HG02610 (cell line): Measurements from ENCODE around the gene KCNH3.
A peak's percentile ranks its signal among the peaks of the same experiment; 100 is the strongest.

Experiments used
- ATAC-seq: cut with Tn5 transposase; IDR thresholded peaks from one replicate; pipeline ENCODE4 v1.9.1; 2021; ENCODE audit warnings: mild to moderate bottlenecking, moderate library complexity; ENCODE audit not compliant: unreplicated experiment

The KCNH3 gene

DNA sequence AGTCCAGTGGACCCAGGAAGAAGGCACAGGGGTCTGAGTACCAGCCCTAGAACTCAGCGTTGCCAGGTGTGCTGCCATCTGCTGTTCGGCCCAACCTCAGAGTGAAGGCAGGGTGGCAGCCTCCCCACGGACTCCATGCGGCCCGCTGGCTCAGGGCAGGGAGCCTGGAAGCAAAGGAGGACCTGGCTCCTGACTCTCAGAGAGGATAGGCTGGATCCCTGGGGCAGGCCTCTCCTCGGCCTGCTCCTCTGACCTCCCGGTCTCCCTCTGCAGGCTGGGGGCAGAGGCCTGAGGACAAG, 19.0 kb downstream of the KCNH3 start:
- no peak for ATAC-seq

DNA sequence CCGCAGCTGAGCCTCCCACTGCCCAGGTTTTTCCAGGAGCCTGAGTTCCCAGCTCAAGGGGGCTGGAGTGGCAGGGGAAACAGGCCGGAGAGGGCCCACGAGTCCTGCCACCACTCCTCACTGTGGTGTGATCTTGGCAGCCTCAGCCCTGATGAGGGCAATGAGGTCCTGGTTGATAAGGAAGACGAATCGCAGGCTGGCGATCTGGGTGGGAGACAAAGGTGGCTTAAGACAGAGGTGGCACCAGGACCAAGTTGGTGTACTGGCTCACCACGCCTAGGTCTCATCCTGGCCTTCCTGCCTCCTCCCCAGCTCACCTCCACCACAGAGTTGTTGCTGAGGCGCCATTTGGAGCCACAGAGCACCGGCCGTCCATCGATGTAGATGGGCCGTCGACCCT, 19.7 kb downstream of the KCNH3 start:
- ATAC-seq: no peak

DNA sequence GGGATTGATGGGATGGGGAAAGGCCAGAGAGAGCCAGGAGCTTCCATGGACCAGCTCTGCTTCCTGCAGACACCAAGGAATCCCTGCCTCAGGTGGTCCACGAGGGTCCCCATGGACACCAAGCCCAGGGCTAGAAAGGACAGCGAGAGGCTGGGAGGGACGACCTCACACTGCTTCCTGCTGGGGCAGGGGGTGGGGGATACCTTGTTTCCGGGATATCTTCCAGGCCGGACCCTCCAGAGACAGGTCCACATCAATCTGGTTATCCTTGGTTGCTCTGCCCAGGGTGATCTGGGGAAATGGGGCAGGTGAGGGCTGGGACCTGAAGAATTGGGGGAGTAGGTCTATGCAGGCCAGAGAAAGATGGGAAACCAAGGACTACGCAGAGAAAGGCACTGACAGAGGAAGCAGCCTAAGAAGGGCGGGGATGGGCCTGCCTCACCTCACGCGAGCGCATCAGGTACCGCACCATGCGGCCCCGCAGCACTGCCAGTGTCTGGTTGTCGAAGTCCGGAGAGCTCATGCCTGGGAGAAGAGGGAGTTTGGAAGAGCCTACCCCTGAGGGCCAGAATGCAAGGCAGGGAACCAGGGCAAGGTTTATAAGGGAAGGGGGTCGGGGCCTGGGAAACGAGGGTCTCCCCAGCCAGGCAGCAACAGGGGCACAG, 20.3 kb downstream of the KCNH3 start:
- no peak for ATAC-seq

DNA sequence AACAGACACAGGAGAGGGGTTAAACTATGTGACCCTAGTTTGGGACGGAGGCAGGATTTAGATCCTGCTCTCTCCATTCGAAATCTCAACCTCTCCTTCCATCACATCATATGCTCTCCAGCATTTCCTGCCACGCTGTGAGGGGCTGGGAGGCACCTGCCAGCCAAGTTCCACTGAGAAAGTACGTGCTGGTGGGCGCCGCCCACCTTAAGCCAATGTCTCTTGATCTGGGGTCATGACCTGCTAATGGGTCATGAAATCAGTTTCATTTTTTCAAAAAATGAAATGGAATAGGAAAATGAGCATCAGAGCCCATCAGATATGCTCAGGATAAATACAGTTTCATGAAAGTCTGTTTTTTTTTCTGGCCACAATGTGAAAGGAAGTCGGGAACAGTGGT, 21.9 kb downstream of the KCNH3 start:
- no peak for ATAC-seq

DNA sequence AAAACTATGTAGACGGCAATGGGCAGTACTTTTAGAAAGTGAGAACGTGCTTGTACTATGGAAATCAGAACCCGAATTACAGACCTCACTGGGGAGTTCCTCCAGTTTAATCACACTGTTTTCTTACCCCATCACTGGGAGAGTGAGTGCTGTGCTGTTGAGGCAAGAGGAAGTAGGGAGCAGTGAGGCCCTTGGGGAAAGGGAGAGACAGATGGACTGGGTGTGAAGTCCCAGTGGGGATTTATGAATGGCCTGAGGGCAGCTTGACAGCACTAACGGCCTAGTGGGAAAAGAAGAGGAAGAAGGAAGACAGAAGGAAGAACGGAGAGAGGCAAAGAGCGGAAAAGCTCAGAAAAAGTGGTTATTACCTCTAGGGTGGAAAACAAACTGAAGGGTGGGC, 23.4 kb downstream of the KCNH3 start:
- ATAC-seq: no peak

DNA sequence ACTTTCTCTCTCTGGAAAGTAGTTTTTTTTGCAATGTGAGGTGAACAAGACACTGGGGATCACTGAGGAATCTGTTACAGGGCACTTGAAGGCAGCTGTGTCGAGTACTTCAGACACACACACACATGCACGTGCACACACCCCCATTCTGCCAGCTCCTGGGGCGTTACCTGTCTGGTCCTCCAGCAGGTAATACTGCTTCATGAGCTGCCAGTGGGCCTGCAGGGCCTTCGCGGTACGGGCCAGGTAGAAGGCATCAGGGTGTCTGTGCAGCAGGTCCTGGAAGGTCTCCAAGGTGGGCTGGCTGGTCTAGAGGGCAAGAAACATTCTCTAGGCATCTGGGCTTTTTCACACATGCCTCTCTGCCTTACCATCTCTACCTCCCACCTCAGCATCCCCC, 24.0 kb downstream of the KCNH3 start:
- ATAC-seq: no peak

DNA sequence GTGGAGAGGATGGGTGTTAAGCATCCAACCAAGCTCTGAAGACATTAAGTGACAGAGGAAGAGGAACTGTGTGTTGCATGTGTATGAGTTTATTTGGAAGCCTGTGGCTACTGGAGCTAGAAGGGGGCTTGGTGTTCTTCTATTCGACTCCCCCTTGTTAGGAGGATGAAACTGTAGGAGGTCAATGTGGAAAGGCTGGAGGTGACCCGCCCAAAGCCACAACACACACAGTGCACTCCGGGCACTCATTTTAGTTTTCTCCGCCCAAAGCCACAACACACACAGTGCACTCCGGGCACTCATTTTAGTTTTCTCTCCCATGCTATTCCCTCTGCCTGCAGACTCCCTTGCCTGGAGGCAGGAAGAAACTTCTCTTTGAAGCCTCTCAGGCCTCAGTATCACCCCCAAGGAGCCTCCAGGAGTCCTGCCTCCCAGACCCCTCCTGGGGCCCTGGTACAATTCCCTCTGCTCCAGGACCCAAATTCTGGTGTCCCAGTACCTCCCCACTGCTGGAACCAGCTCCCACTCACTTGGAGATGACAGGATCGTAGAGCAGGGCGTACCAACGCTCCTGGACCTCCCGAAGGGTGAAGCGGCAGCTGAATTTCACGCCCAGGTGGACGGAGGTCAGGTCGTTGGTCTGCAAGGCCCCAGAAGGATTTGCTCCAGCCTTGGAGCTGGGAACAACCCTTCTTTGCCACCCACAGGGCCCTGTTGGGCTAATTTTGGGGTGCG, 25.3 kb downstream of the KCNH3 start:
- no peak for ATAC-seq

DNA sequence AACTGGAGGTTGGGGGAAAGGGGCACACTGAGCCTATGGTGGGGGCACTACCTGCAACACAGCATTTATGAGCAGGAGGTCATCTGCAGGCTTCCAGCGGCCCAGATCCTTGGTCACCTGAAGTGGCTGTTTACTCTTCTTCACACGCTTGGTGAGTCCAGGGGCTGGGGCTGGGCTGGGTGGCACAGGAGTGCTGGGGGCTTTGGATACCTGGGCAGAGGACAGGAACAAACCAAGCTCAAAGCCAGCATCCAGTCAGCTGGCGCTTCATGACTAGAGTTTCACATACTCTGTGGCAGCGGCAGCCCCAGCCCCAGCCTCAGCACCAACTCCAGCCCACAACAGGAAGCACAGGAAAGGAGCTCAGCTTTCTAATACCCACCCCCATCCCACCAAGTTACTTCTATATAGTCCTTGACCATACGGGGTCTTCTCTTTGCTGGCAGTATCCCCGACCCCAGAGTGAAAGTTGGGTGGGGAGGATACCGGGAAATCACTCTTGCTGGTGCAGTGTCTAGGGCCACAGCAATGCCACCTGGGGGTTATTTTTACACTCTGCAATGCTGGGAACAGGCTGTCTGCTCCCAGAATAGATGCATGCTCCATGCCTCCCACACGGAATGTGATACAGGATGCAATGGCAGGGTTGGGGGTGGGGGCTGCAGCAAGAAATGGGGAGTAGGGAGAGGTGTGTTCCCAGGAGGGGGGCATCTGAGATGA, 26.0 kb downstream of the KCNH3 start:
- ATAC-seq: no peak

DNA sequence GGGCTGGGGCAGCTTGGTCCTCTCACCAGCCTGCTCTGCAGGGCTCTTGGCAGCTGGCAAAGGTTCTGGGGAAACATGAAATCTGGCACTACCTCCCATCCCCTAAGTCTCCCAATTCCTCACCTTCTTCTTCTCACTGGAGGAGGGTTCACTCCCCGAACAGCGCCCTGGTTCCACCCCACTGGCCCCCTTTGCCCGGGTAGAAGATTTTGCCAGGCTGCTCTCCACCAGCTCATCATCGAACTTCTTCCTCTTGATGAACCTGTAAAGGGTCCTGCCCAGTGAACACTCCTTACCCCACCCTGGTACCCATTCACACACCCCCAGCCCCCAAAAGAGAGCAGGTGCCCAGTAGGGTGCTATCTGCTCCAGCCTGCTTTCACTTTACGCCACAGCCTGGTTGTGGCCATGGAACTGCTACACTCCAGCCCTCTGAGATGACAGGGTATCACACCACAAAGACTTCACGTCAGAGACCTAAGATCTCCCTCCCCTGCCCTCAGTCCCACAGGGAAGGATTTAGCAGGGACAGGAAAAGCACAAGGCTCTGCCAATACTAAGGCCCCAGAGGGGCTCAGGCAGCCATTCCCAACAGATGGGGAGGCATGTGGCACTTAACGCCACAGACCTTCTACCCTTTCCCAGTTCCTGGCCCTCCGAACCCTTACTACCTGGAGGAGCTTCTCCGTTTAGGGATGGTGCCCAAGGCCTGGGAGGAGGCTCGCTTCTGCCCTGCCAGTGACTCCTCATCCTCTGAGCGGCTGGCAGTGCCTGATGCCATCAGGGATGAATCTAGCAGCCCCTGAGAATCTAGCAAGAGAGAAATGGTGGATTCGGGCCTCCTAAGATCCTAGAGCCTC, 26.8 kb downstream of the KCNH3 start:
- ATAC-seq: no peak

DNA sequence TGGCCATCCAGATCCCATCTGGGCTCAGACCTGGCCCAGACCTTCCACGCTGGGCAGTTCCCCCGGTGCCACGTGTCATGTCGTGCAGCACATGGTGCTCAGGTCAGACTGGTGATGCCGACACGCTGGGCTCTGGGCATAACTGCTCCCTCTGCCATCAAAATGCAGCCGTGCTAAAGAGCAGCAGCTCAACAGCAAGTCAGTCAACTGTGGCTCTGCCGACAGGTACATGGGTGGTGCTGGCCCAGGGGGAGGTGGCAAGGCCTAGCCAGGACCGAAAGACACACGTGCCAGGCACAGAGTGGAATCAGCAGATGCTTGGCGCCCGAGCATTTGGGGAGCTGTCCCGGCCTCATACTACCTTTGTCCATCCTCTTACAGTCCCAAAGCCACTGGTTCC, 27.5 kb downstream of the KCNH3 start:
- ATAC-seq: no peak

DNA sequence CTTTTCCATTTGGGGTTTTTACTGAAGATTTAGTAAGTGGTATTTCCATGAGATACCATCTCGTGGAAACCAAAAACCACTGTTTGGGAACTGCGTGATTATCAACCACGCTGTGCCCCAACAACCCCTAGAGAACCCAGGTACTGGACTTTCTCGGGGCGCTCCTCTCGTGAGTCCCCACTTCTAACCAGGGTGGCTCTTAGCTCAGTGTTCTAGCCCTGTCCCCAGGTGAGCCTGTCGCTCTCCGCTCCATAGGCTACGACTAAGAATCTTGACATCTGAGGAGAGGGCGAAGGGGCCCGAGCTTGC, 28.4 kb downstream of the KCNH3 start:
- ATAC-seq: peak; percentile 4

DNA sequence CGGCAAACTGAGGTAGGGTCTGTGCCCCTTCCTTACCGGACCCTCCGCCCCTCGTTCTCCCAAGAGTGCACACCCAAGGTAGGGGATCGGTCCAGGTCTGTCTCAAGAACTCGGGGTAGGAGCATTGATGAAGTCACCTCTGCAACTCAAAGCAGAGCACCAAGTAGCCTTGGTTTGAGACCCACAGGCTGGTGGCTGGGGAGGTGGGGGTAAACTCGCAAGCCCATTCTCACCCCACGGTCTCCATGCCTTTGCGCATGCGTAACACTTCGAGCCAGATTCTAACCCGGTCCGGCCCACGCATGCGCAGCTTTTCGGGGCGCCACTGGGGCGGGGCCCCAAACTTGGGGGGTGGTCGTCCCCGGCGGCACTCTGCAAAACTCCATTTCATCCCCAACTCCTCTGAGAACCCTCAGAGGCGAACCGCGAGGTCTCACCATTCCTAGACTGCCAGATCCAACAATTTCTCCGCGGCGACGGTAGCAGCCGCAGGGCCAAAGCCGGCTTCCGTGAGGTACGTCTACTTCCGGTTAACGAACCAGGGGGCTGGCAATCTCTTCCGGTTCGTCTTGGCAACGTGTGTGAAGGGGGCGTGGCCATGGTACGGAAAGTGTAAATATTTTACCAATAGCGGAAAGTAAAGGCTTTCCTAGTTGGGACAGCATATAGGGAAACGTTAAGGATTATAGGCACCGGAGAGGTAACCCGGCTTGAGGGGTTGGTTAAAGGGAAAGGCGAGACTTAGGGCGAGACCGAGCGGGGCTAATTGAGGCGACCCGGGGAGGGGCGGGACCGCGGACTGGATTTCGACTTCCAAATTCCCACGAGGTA, 29.0 kb downstream of the KCNH3 start, which contains the start of gene MCRS1:
TSS of gene MCRS1 (minus strand) at position 532 of the 831 bp plus-strand sequence. CDS start 1,411 bp downstream, outside the sequence.
- ATAC-seq: peak; percentile 83

DNA sequence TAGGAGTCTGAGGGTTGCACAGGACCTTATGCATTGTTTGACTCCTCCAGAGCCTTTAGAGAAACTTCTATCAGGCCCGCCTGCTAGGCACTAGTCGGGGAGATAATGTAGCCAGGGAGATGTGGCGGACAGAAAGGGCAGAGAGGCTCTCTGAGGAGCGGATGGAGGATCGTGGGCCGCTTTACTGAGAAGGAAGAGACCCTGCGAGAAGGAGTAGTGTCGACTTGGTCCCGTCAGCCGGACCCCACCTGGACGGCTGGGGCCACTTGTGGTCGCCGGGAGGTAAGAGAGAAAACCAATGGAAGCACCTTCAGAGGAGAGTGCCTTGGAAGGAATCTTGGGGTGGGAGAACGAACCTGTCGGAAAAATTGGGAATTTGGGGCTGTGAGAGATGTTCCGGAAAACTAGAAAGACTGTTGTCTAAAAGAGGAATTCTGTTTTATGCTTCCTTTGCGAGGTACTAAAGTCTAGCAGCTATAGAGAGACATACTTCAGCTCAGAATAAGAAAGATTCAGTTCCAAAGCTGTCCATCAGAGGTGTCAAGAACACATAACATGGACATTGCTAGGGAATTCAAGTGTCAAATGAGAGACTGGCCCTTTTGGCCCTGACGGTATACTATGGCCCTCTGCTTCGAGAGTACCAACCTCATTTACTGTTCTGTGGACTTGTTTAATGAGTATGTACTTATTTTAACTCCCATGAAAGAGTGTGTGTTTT, 29.8 kb downstream of the KCNH3 start:
- ATAC-seq: peak; percentile 23

DNA sequence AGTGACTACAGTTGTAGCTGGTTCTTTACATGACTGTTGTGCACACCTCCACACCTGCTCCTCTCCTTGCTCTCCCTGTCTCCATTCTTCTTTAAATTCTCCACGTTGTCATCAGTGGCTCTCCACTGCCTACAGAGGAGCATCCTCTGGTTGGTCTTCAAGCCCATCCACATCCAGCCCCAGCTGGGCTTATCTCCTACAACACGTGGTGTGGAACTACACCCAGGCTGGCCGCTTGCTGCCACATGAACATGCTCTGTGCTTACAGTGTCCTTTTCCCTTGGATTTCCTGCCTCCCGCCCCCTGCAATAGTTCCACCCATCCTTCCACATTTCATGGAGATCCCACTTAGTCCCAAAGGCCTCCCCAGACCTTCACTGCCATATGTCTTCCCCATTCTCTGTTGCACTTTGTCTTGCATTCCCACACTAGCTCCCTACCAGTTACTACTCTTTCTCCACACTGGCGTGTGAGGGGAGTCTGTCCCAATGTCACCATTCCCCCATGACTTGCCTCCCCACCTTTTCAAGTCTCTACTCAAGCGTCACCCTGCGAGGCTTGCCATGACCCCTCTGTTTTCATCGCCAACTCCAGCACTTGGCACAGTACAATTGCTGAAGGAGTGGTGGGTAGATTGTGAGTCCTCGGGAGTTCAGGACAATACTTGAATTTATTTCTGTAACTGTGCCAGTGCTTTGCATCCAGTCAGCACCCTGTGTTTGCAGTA, 38.9 kb downstream of the KCNH3 start:
- ATAC-seq: no peak

DNA sequence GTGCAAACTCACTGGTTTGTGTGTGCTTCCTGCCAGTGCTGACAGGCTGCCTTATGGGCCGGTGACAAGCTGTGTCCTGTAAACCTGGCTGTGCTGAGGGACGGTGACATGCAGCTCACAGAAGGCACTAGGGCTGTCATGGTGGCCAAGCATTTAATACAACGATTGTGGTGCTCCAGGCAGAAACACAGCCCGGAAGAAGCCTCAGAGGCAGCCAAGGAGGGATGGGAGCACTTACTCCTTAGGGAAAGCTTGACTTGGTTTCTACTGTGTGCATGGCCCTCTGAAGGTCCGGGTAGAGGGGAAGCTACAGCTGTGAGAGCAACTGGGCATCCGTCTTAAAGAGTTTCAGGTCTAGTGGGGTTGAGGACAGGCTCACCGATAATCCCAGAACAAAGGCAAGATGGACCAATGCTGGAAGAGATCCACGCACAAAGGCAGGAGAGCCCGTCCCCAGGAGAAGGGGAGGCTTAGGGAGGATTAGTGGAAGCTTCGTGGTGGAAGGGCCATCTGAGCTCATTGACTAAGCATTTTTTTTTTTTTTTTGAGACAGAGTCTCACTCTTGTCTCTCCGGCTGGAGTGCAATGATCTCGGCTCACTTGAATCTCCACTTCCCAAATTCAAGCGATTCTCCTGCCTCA, 39.8 kb downstream of the KCNH3 start:
- ATAC-seq: no peak

DNA sequence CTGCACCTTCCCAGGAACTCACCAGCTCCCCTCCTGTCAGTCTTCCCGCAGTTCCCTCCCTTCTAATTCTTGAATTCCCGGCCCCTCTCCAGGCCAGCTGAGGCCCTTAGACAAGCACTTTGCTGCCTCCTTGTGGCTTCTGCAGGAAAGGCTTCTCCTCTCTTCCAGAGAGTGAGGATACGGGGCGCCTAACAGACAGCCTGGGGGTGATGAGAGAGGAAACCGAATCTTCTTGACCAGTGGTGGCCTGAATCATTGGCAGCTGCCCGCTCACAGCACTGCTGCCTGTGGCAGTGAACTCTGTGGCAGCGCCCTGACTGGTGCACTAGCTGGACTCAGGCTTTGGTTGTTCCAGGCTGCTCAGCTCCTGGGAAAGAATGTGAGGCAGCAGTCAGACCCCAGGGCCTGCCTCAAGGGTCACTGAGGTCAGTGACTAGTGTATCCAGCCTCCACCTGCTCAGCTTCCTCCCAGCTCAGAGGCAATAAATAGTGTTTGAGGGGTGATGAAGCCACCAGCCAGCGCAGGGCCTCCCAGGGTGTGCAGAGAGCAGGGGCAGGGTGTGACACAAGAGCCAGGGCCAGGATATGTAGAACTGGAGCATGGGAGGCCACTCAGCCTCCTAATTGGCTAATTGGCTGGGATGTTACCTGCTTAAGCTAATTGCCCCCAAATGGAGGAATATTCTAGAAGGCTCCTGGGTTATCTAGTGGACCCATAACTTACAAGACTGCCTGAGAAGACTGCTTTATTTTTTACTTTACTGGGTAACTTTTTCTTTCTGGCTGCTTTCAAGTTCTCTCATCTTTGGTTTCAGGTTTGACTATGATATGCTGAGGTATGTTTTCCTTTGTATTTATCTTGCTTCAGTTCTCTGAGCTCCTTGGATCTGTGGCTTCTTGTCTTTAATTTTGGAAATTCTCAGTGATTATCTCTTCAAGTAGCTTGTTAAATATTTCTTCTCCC, 42.0 kb downstream of the KCNH3 start:
- ATAC-seq: no peak

DNA sequence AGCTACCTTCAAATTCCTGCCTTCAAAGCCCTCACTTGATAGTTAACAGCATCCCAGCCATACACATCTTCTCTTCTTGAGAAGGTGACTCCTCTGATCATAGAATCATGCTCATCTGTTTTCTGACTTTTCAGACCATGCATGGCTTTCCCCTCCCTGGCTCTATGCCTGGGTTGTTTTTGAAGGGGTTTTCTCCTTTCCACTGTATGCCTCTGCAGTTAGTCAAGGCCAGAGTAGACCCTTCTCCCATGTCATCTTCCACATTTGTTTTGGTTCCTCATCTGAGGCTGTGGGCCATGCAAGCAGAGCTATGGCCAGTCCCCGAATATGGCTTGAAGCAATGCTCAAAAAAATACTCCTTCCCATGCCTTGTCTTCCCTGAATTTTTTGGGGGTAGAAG, 43.4 kb downstream of the KCNH3 start:
- ATAC-seq: peak; percentile 60

DNA sequence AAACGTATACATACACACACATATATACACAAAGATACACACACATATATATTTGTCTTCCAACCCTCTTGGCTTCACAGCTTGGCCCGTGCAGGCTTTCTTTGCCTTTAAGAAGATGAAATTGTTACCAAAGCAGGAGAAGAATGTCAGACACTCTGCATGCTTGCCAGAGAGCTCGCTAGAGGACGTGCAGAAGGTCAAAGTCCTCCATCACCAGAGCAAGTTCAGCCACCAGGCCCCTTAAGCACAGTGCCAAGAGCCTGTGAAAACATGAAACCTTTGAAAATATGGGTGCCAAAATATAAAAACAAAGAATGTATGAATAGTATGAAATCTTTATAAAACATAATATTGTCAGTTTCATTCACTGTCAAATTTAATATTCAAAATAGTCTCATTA, 44.0 kb downstream of the KCNH3 start:
- no peak for ATAC-seq
